ENCODE data around the gene QSOX1.

Gene QSOX1

GRCh38 chr1:180168786-180169639 is 14.3 kb downstream of the QSOX1 start:
- peak; percentile 77 for DNase-seq (ENCODE audit: low spot score)
- in situ Hi-C loops (cut with MboI; ENCODE audit: low sequenced_read_pairs, unreplicated experiment): loop anchor here (10.0 kb wide), 1 partner anchor 304 kb away; no protein-coding TSS in a partner anchor
- TF ChIP-seq CTCF (IDR thresholded peaks at IDR 0.05; ENCODE audit: borderline replicate concordance, control extremely low read depth, extremely low read depth, insufficient read depth, missing control alignments): peak; percentile 45

- TF ChIP-seq CTCF (IDR thresholded peaks at IDR 0.05; ENCODE audit: borderline replicate concordance, control extremely low read depth, extremely low read depth, insufficient read depth, missing control alignments): no peak
- no peak for DNase-seq (ENCODE audit: low spot score)
- in situ Hi-C loops (cut with MboI; ENCODE audit: low sequenced_read_pairs, unreplicated experiment): loop anchor here (10.0 kb wide), 1 partner anchor 305 kb away; no protein-coding TSS in a partner anchor
Observed at GRCh38 chr1:180169640-180170195, 15.0 kb downstream of the QSOX1 start.

GRCh38 chr1:180170546-180171151 is 16.0 kb downstream of the QSOX1 start:
- no peak for DNase-seq (ENCODE audit: low spot score)
- in situ Hi-C loops (cut with MboI; ENCODE audit: low sequenced_read_pairs, unreplicated experiment): no loop called here
- TF ChIP-seq CTCF (IDR thresholded peaks at IDR 0.05; ENCODE audit: borderline replicate concordance, control extremely low read depth, extremely low read depth, insufficient read depth, missing control alignments): no peak

- DNase-seq (ENCODE audit: low spot score): no peak
- no peak for TF ChIP-seq CTCF (IDR thresholded peaks at IDR 0.05; ENCODE audit: borderline replicate concordance, control extremely low read depth, extremely low read depth, insufficient read depth, missing control alignments)
- in situ Hi-C loops (cut with MboI; ENCODE audit: low sequenced_read_pairs, unreplicated experiment): no loop called here
Observed at GRCh38 chr1:180171691-180172090, 17.0 kb downstream of the QSOX1 start.

GRCh38 chr1:180173451-180173850 is 18.8 kb downstream of the QSOX1 start:
- TF ChIP-seq CTCF (IDR thresholded peaks at IDR 0.05; ENCODE audit: borderline replicate concordance, control extremely low read depth, extremely low read depth, insufficient read depth, missing control alignments): no peak
- DNase-seq (ENCODE audit: low spot score): no peak
- in situ Hi-C loops (cut with MboI; ENCODE audit: low sequenced_read_pairs, unreplicated experiment): no loop called here

- no peak for TF ChIP-seq CTCF (IDR thresholded peaks at IDR 0.05; ENCODE audit: borderline replicate concordance, control extremely low read depth, extremely low read depth, insufficient read depth, missing control alignments)
- no peak for DNase-seq (ENCODE audit: low spot score)
- in situ Hi-C loops (cut with MboI; ENCODE audit: low sequenced_read_pairs, unreplicated experiment): no loop called here
Observed at GRCh38 chr1:180173952-180174351, 19.3 kb downstream of the QSOX1 start.
